K562 (cell line): ENCODE data around the gene SLC2A14.
"Not testable (repeated sequence)": the region's sequence is repeated elsewhere in the genome, so short reads cannot be mapped to it uniquely, and the experiment has no call there.

Source experiments
- ATF7 ChIP-seq: fragments of 450-650 bp; IDR thresholded peaks from 2 replicates; pipeline ENCODE4 v1.7.1; 2014; ENCODE audit warnings: mild to moderate bottlenecking, moderate library complexity
- ELK3 ChIP-seq: fragments of 450-650 bp; formaldehyde crosslinking; IDR thresholded peaks from 2 replicates; pipeline ENCODE4 v1.4.0; 2020; ENCODE audit warnings: mild to moderate bottlenecking
- EP300 ChIP-seq: IDR thresholded peaks from 2 replicates; pipeline ENCODE4 v1.6.1; 2012; ENCODE audit warnings: low read length, improper control_type of control experiment
- GABPB1 ChIP-seq: sonication (generic); formaldehyde crosslinking; IDR thresholded peaks from 2 replicates; pipeline ENCODE4 v1.8.0; 2022; ENCODE audit warnings: mild to moderate bottlenecking, missing genetic modification reagents
- JUND ChIP-seq, 2 experiments: IDR thresholded peaks; 2 replicates in 1 of 2; 3 replicates in 1 of 2; pipeline ENCODE4 v1.6.1; 2011; ENCODE audit warnings: borderline replicate concordance in 2 of 2, low read depth in 2 of 2, low read length in 2 of 2, improper control_type of control experiment in 1 of 2, missing biosample characterization in 1 of 2, missing genetic modification characterization in 1 of 2, missing genetic modification reagents in 1 of 2
- MLX ChIP-seq, 2 experiments: fragments of 450-650 bp in 1 of 2; sonication (generic) in 1 of 2; formaldehyde crosslinking; conservative IDR thresholded peaks; 2 replicates each; pipeline versions ENCODE4 v1.4.0 to v1.8.1; 2020 to 2022; ENCODE audit warnings: mild to moderate bottlenecking in 1 of 2, missing genetic modification reagents in 1 of 2
- MXI1 ChIP-seq: IDR thresholded peaks from 2 replicates; pipeline ENCODE4 v1.6.1; 2011; ENCODE audit warnings: low read depth, mild to moderate bottlenecking, improper control_type of control experiment, low read length
- SMC3 ChIP-seq: conservative IDR thresholded peaks from 2 replicates; pipeline ENCODE4 v1.6.1; 2011; ENCODE audit warnings: low read depth, low read length, improper control_type of control experiment; ENCODE audit not compliant: insufficient read depth
- TAF9B ChIP-seq: fragments of 450-650 bp; IDR thresholded peaks from 2 replicates; pipeline ENCODE4 v1.6.1; 2018; ENCODE audit warnings: mild to moderate bottlenecking; ENCODE audit not compliant: partially characterized antibody
- TBL1XR1 ChIP-seq, 2 experiments: IDR thresholded peaks; 2 replicates each; pipeline ENCODE4 v1.6.1; 2012; ENCODE audit warnings: improper control_type of control experiment in 2 of 2, low read length in 2 of 2, mild to moderate bottlenecking in 1 of 2
- ZNF124 ChIP-seq: sonication (generic); formaldehyde crosslinking; IDR thresholded peaks from 2 replicates; pipeline ENCODE4 v1.8.1; 2022; ENCODE audit warnings: missing genetic modification reagents
- ZNF347 ChIP-seq: fragments of 450-650 bp; formaldehyde crosslinking; IDR thresholded peaks from 2 replicates; pipeline ENCODE4 v1.4.0; 2020; ENCODE audit warnings: low read depth, mild to moderate bottlenecking, moderate library complexity
- TF ChIP-seq, protein P1 (sequence below): fragments of 450-650 bp; IDR thresholded peaks from 2 replicates; pipeline ENCODE4 v1.6.1; 2017; ENCODE audit warnings: mild to moderate bottlenecking, moderate library complexity
- TF ChIP-seq, protein P2 (sequence below): sonication (generic); formaldehyde crosslinking; IDR thresholded peaks from 2 replicates; pipeline ENCODE4 v1.5.0; 2020; ENCODE audit warnings: missing genetic modification reagents

DNA sequence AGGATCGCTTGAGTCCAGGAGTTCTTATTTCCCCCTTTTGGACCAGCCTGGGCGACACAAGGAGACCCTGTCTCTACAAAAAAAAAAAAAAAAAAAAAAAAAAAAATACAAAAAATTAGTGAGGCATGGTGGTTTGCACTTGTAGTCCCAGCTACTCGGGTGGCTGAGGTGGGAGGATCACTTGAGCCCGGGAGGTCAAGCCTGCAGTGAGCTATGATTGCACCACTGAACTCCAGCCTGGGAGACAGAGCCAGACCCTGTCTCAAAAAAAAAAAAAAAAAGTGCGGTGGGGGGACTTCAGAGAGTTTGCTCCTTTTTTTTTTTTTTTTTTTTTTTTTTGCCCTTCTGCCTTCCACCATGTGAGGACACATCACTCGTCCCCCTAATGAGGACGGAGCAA lies 32.9 kb downstream of the SLC2A14 start:
- TF ChIP-seq ZNF347; SMC3; ZNF124 (CRISPR knock-in tag); GABPB1 (CRISPR knock-in tag); EP300; ATF7; JUND (IDR thresholded peaks at IDR 0.05; ENCODE audit: borderline replicate concordance, low read depth, low read length); JUND (tag; IDR thresholded peaks at IDR 0.05; ENCODE audit: borderline replicate concordance, low read depth, low read length); TBL1XR1 (IDR thresholded peaks at IDR 0.05; ENCODE audit: low read length in 2 of 2); MLX (CRISPR knock-in tag; conservative IDR thresholded peaks at IDR 0.05); MXI1; TAF9B; ELK3 (CRISPR knock-in tag): not testable (repeated sequence)
- TF ChIP-seq, protein P1, sequence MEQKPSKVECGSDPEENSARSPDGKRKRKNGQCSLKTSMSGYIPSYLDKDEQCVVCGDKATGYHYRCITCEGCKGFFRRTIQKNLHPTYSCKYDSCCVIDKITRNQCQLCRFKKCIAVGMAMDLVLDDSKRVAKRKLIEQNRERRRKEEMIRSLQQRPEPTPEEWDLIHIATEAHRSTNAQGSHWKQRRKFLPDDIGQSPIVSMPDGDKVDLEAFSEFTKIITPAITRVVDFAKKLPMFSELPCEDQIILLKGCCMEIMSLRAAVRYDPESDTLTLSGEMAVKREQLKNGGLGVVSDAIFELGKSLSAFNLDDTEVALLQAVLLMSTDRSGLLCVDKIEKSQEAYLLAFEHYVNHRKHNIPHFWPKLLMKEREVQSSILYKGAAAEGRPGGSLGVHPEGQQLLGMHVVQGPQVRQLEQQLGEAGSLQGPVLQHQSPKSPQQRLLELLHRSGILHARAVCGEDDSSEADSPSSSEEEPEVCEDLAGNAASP: not testable (repeated sequence)
- TF ChIP-seq, protein P2, sequence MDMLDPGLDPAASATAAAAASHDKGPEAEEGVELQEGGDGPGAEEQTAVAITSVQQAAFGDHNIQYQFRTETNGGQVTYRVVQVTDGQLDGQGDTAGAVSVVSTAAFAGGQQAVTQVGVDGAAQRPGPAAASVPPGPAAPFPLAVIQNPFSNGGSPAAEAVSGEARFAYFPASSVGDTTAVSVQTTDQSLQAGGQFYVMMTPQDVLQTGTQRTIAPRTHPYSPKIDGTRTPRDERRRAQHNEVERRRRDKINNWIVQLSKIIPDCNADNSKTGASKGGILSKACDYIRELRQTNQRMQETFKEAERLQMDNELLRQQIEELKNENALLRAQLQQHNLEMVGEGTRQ (CRISPR knock-in tag): not testable (repeated sequence)
